NCI-H1092 (cell line): Measurements from ENCODE around the gene MTCH2.
"Not testable (repeated sequence)": the region's sequence is repeated elsewhere in the genome, so short reads cannot be mapped to it uniquely, and the experiment has no call there.

Experiments
- DNase-seq: peaks from one replicate; lab custom pipeline; 2025; lab: John Stamatoyannopoulos, UW

The MTCH2 gene

GRCh38 chr11:47642099-47642855 is at the start of gene MTCH2:
MTCH2 (minus strand) TSS chr11:47642559; CDS start chr11:47642465, 94 bp downstream.
- DNase-seq, result peak; percentile 97

GRCh38 chr11:47691979-47692378 is 49.6 kb upstream of the MTCH2 start:
- DNase-seq, result no peak

GRCh38 chr11:47689480-47689879 is 47.1 kb upstream of the MTCH2 start:
- no peak for DNase-seq

- DNase-seq, result no peak
These were observed 46.6 kb upstream of the MTCH2 start for GRCh38 chr11:47688991-47689390.

- DNase-seq, result no peak
These were observed 45.8 kb upstream of the MTCH2 start for GRCh38 chr11:47688111-47688510.

GRCh38 chr11:47686704-47687103 is 44.3 kb upstream of the MTCH2 start:
- DNase-seq, result not testable (repeated sequence)

- DNase-seq, result no peak
These were observed 43.8 kb upstream of the MTCH2 start for GRCh38 chr11:47686151-47686550.

GRCh38 chr11:47675851-47676250 is 33.5 kb upstream of the MTCH2 start:
- no peak for DNase-seq

GRCh38 chr11:47672283-47672730 is 29.9 kb upstream of the MTCH2 start:
- no peak for DNase-seq

GRCh38 chr11:47669856-47670255 is 27.5 kb upstream of the MTCH2 start:
- DNase-seq, result no peak

- no peak for DNase-seq
These were observed 26.3 kb upstream of the MTCH2 start for GRCh38 chr11:47668665-47669064.

- no peak for DNase-seq
These were observed 25.2 kb upstream of the MTCH2 start for GRCh38 chr11:47667555-47667954.

GRCh38 chr11:47667135-47667534 is 24.8 kb upstream of the MTCH2 start:
- no peak for DNase-seq

- DNase-seq, result not testable (repeated sequence)
These were observed 22.6 kb upstream of the MTCH2 start for GRCh38 chr11:47664936-47665335.

- no peak for DNase-seq
These were observed 18.9 kb upstream of the MTCH2 start for GRCh38 chr11:47661245-47661644.

GRCh38 chr11:47659276-47659675 is 16.9 kb upstream of the MTCH2 start:
- no peak for DNase-seq

- DNase-seq, result no peak
These were observed 14.0 kb upstream of the MTCH2 start for GRCh38 chr11:47656260-47656885.

GRCh38 chr11:47651818-47652469 is 9.6 kb upstream of the MTCH2 start:
- DNase-seq, result no peak

- DNase-seq, result no peak
These were observed 6.9 kb upstream of the MTCH2 start for GRCh38 chr11:47649276-47649675.

GRCh38 chr11:47646019-47646418 is 3.7 kb upstream of the MTCH2 start:
- DNase-seq, result no peak

GRCh38 chr11:47645500-47645899 is 3.1 kb upstream of the MTCH2 start:
- no peak for DNase-seq

GRCh38 chr11:47641600-47642098 is 710 bp downstream of the MTCH2 start:
- no peak for DNase-seq

GRCh38 chr11:47640506-47640905 is 1.9 kb downstream of the MTCH2 start:
- not testable (repeated sequence) for DNase-seq
